HG03432 (cell line): ENCODE measurements around the gene POM121C.
A peak's percentile ranks its signal among the peaks of the same experiment; 100 is the strongest.
"Not testable (repeated sequence)": the region's sequence is repeated elsewhere in the genome, so short reads cannot be mapped to it uniquely, and the experiment has no call there.

Experiments used
- ATAC-seq: cut with Tn5 transposase; IDR thresholded peaks from one replicate; pipeline ENCODE4 v1.9.1; 2021; ENCODE audit warnings: mild to moderate bottlenecking, moderate library complexity; ENCODE audit not compliant: unreplicated experiment

Gene POM121C

GRCh38 chr7:75439000-75439399, 47.1 kb downstream of the POM121C start:
- not testable (repeated sequence) for ATAC-seq

GRCh38 chr7:75423481-75423880, 62.6 kb downstream of the POM121C start:
- ATAC-seq, result not testable (repeated sequence)

- not testable (repeated sequence) for ATAC-seq
These were observed 64.0 kb downstream of the POM121C start for GRCh38 chr7:75421798-75422710.

GRCh38 chr7:75420152-75420551, 65.9 kb downstream of the POM121C start:
- not testable (repeated sequence) for ATAC-seq

GRCh38 chr7:75419693-75420092, 66.4 kb downstream of the POM121C start:
- not testable (repeated sequence) for ATAC-seq

- ATAC-seq, result not testable (repeated sequence)
These were observed 66.9 kb downstream of the POM121C start for GRCh38 chr7:75419210-75419609.

GRCh38 chr7:75418292-75418858, 67.7 kb downstream of the POM121C start:
- ATAC-seq, result not testable (repeated sequence)

- not testable (repeated sequence) for ATAC-seq
These were observed 69.3 kb downstream of the POM121C start for GRCh38 chr7:75416787-75417186.

- not testable (repeated sequence) for ATAC-seq
These were observed 70.2 kb downstream of the POM121C start for GRCh38 chr7:75415829-75416373.

- not testable (repeated sequence) for ATAC-seq
These were observed 70.7 kb downstream of the POM121C start for GRCh38 chr7:75415428-75415817.

GRCh38 chr7:75414708-75415427, 71.2 kb downstream of the POM121C start:
- ATAC-seq, result not testable (repeated sequence)

GRCh38 chr7:75414204-75414603, 71.9 kb downstream of the POM121C start:
- ATAC-seq, result not testable (repeated sequence)

- ATAC-seq, result peak; percentile 10
These were observed 75.3 kb downstream of the POM121C start for GRCh38 chr7:75410823-75411173.

GRCh38 chr7:75409880-75410822, 75.9 kb downstream of the POM121C start:
- ATAC-seq, result peak; percentile 88

GRCh38 chr7:75404663-75405062, 81.4 kb downstream of the POM121C start:
- not testable (repeated sequence) for ATAC-seq

- not testable (repeated sequence) for ATAC-seq
These were observed 82.3 kb downstream of the POM121C start for GRCh38 chr7:75403455-75404443.

- ATAC-seq, result not testable (repeated sequence)
These were observed 85.5 kb downstream of the POM121C start for GRCh38 chr7:75400575-75400974.

GRCh38 chr7:75398771-75399700, 87.1 kb downstream of the POM121C start:
- ATAC-seq, result peak; percentile 53
